ENCODE results near the gene TRIM17. TPM values are rescaled to one million over a fixed set of nuclear protein-coding genes. Genes with fewer than 3 reads are reported as not detected.
A peak's percentile ranks its signal among the peaks of the same experiment; 100 is the strongest.

TRIM17 gene
- total RNA-seq, 1 donor from 2014 or later, result 1.5 TPM

- H3K27me3 Mint-ChIP-seq (ENCODE audit: low read depth, unreplicated experiment), result peaks cover 84% of the 10 kb centered on the region
- H3K4me3 ChIP-seq (ENCODE audit: insufficient read depth, low read depth, low read length), result peak overlapping the region; percentile 51
- H3K9me3 ChIP-seq (ENCODE audit: insufficient read depth, low read depth, low read length), result no peaks in the 10 kb centered on the region
- DNase-seq (ENCODE audit: low read depth), result no peak
- H3K36me3 Mint-ChIP-seq (ENCODE audit: low read depth, unreplicated experiment), result no peaks in the 10 kb centered on the region
- peak overlapping the region; percentile 82 for H3K4me2 ChIP-seq (ENCODE audit: low read length)
- H3K4me1 Mint-ChIP-seq (ENCODE audit: low read depth, unreplicated experiment), result no peaks in the 10 kb centered on the region
- no peak overlapping the region for H3K27ac ChIP-seq (ENCODE audit: low read depth, low read length)
- H3K79me2 ChIP-seq (ENCODE audit: insufficient read depth, low read length), result no peaks in the 10 kb centered on the region
- peaks cover 64% of the 10 kb centered on the region for H3K27me3 ChIP-seq (ENCODE audit: insufficient read depth, low read length)
- no peak overlapping the region for H3K27ac Mint-ChIP-seq (ENCODE audit: unreplicated experiment)
- peak overlapping the region; percentile 42 for H2AFZ ChIP-seq (ENCODE audit: low read depth, low read length)
- TF ChIP-seq CTCF (IDR thresholded peaks at IDR 0.05; ENCODE audit: insufficient read depth, low read depth, low read length) (no peak), EZH2 (IDR thresholded peaks at IDR 0.05; ENCODE audit: insufficient read depth, low read length) (no peak)
- peaks cover 7% of the 10 kb centered on the region for H3K9me3 Mint-ChIP-seq (ENCODE audit: unreplicated experiment)
- H3K4me3 Mint-ChIP-seq (ENCODE audit: unreplicated experiment), result peak overlapping the region; percentile 77
- FAIRE-seq, result no peak
- H3K4me1 ChIP-seq (ENCODE audit: insufficient read depth, low read length), result no peaks in the 10 kb centered on the region
- H3K36me3 ChIP-seq (ENCODE audit: insufficient read depth, low read length), result no peaks in the 10 kb centered on the region
- no peaks in the 10 kb centered on the region for H4K20me1 ChIP-seq (ENCODE audit: insufficient read depth, low read length)
- no peak overlapping the region for H3K9ac ChIP-seq (ENCODE audit: low read length)
These were observed 48.5 kb upstream of the TRIM17 start for GRCh38 chr1:228465141-228465540.

GRCh38 chr1:228464487-228464983, 47.9 kb upstream of the TRIM17 start:
- FAIRE-seq (no peak), DNase-seq (ENCODE audit: low read depth) (peak; percentile 69)
- H3K4me2 ChIP-seq (ENCODE audit: low read length), result peak overlapping the region; percentile 82
- H4K20me1 ChIP-seq (ENCODE audit: insufficient read depth, low read length), result no peaks in the 10 kb centered on the region
- H3K9ac ChIP-seq (ENCODE audit: low read length), result no peak overlapping the region
- H3K36me3 Mint-ChIP-seq (ENCODE audit: low read depth, unreplicated experiment), result no peaks in the 10 kb centered on the region
- peaks cover 59% of the 10 kb centered on the region for H3K27me3 ChIP-seq (ENCODE audit: insufficient read depth, low read length)
- peak overlapping the region; percentile 51 for H3K4me3 ChIP-seq (ENCODE audit: insufficient read depth, low read depth, low read length)
- TF ChIP-seq CTCF (IDR thresholded peaks at IDR 0.05; ENCODE audit: insufficient read depth, low read depth, low read length), result no peak
- no peak for TF ChIP-seq EZH2 (IDR thresholded peaks at IDR 0.05; ENCODE audit: insufficient read depth, low read length)
- no peaks in the 10 kb centered on the region for H3K4me1 Mint-ChIP-seq (ENCODE audit: low read depth, unreplicated experiment)
- no peak overlapping the region for H3K27ac ChIP-seq (ENCODE audit: low read depth, low read length)
- H3K36me3 ChIP-seq (ENCODE audit: insufficient read depth, low read length), result no peaks in the 10 kb centered on the region
- H3K27me3 Mint-ChIP-seq (ENCODE audit: low read depth, unreplicated experiment), result peaks cover 84% of the 10 kb centered on the region
- H3K27ac Mint-ChIP-seq (ENCODE audit: unreplicated experiment), result no peak overlapping the region
- peak overlapping the region; percentile 59 for H2AFZ ChIP-seq (ENCODE audit: low read depth, low read length)
- no peaks in the 10 kb centered on the region for H3K4me1 ChIP-seq (ENCODE audit: insufficient read depth, low read length)
- no peaks in the 10 kb centered on the region for H3K9me3 ChIP-seq (ENCODE audit: insufficient read depth, low read depth, low read length)
- H3K79me2 ChIP-seq (ENCODE audit: insufficient read depth, low read length), result no peaks in the 10 kb centered on the region
- peak overlapping the region; percentile 77 for H3K4me3 Mint-ChIP-seq (ENCODE audit: unreplicated experiment)
- peaks cover 7% of the 10 kb centered on the region for H3K9me3 Mint-ChIP-seq (ENCODE audit: unreplicated experiment)

Data from astrocyte (in vitro differentiated cells and primary cell).